Hepatocyte (in vitro differentiated cells): ENCODE results near the gene EFNA2. TPM values are rescaled to one million over a fixed set of nuclear protein-coding genes. Genes with fewer than 3 reads are reported as not detected.
"Not testable (repeated sequence)": the region's sequence is repeated elsewhere in the genome, so short reads cannot be mapped to it uniquely, and the experiment has no call there.

Source experiments
- DNase-seq: peaks from one replicate; pipeline ENCODE4 v3.0.0-alpha.2; 2016; ENCODE audit warnings: low spot score
- H2AFZ ChIP-seq: fragments of 200-600 bp; sonication (generic); 2 replicates; pipeline ENCODE4 v1.6.0; 2016; ENCODE audit warnings: antibody characterized with exemption, mild to moderate bottlenecking
- H3K27ac ChIP-seq: fragments of 200-600 bp; sonication (generic); 2 replicates; pipeline ENCODE4 v1.5.1; 2016; ENCODE audit warnings: mild to moderate bottlenecking
- H3K27me3 ChIP-seq: fragments of 200-600 bp; sonication (generic); 2 replicates; pipeline ENCODE4 v1.6.1; 2016
- H3K36me3 ChIP-seq: fragments of 200-600 bp; sonication (generic); replicated peaks from 2 replicates; pipeline ENCODE4 v1.5.1; 2016; ENCODE audit warnings: low read depth; ENCODE audit not compliant: insufficient read depth
- H3K4me1 ChIP-seq: fragments of 200-600 bp; sonication (generic); 2 replicates; pipeline ENCODE4 v1.5.1; 2016; ENCODE audit warnings: mild to moderate bottlenecking, moderate library complexity; ENCODE audit not compliant: insufficient read depth
- H3K4me2 ChIP-seq: fragments of 200-600 bp; sonication (generic); 2 replicates; pipeline ENCODE4 v1.6.0; 2016
- H3K4me3 ChIP-seq: fragments of 200-600 bp; sonication (generic); 2 replicates; pipeline ENCODE4 v1.5.1; 2016; ENCODE audit warnings: mild to moderate bottlenecking
- H3K79me2 ChIP-seq: fragments of 200-600 bp; sonication (generic); 2 replicates; pipeline ENCODE4 v1.6.0; 2017; ENCODE audit warnings: mild to moderate bottlenecking
- H3K9me2 ChIP-seq: fragments of 200-600 bp; sonication (generic); replicated peaks from 2 replicates; pipeline ENCODE4 v1.6.0; 2017; ENCODE audit warnings: mild to moderate bottlenecking; ENCODE audit not compliant: insufficient read depth
- H3K9me3 ChIP-seq: fragments of 200-600 bp; sonication (generic); 2 replicates; pipeline ENCODE4 v1.5.1; 2016; ENCODE audit warnings: low read depth, mild to moderate bottlenecking
- H4K20me1 ChIP-seq: fragments of 200-600 bp; sonication (generic); 2 replicates; pipeline ENCODE4 v1.6.0; 2016; ENCODE audit warnings: mild to moderate bottlenecking; ENCODE audit not compliant: insufficient read depth, poor library complexity, severe bottlenecking
- CTCF ChIP-seq: fragments of 200-600 bp; sonication (generic); IDR thresholded peaks from 2 replicates; pipeline ENCODE4 v1.5.1; 2016; ENCODE audit warnings: antibody characterized with exemption, mild to moderate bottlenecking; ENCODE audit not compliant: poor library complexity
- EZH2 ChIP-seq: fragments of 200-600 bp; sonication (generic); IDR thresholded peaks from 2 replicates; pipeline ENCODE4 v1.6.1; 2016; ENCODE audit warnings: antibody characterized with exemption, mild to moderate bottlenecking, borderline replicate concordance
- EZH2phosphoT487 ChIP-seq: fragments of 200-600 bp; sonication (generic); IDR thresholded peaks from one replicate; pipeline ENCODE4 v1.6.1; 2018; ENCODE audit warnings: antibody characterized with exemption, mild to moderate bottlenecking, low read depth, moderate library complexity; ENCODE audit not compliant: unreplicated experiment, severe bottlenecking
- WGBS: methylation state at CpG from one replicate; pipeline ENCODE4 v1.1.6; 2016; ENCODE audit warnings: low lambda C conversion rate; ENCODE audit errors: missing lambda C conversion rate; 5-methylcytosine and 5-hydroxymethylcytosine counted together
- polyA plus RNA-seq: library from polyadenylated mRNA; unstranded; fragments of >200 nt; fragmentation: Nextera tagmentation; extraction: Ambion mirVana; gene quantifications from 2 replicates; pipeline ENCODE4 v1.2.1, GENCODE V29; 2016
- total RNA-seq: library from RNA; depleted of rRNA; stranded (reverse); fragments of >200 nt; gene quantifications from 2 replicates; pipeline ENCODE4 v1.2.3, GENCODE V29; 2014

Gene EFNA2
- total and polyA plus RNA-seq, 2 experiments from 2014 or later, result 1.3 to 14.2 TPM

- no peaks in the 10 kb centered on the region for H3K9me2 ChIP-seq
- H3K4me3 ChIP-seq, result no peak overlapping the region
- H3K4me2 ChIP-seq, result no peak overlapping the region
- H3K27me3 ChIP-seq, result no peaks in the 10 kb centered on the region
- 94% methylated on average over 33 of the region's 35 CpGs for WGBS
- H3K9me3 ChIP-seq, result no peaks in the 10 kb centered on the region
- no peaks in the 10 kb centered on the region for H4K20me1 ChIP-seq
- no peak overlapping the region for H3K27ac ChIP-seq
- no peak overlapping the region for H2AFZ ChIP-seq
- TF ChIP-seq CTCF (no peak), EZH2phosphoT487 (no peak), EZH2 (no peak)
- H3K79me2 ChIP-seq, result no peaks in the 10 kb centered on the region
- H3K4me1 ChIP-seq, result peaks cover 5% of the 10 kb centered on the region
- no peaks in the 10 kb centered on the region for H3K36me3 ChIP-seq
- DNase-seq, result no peak
Observed at GRCh38 chr19:1300744-1301490, 15.2 kb downstream of the EFNA2 start.

DNA sequence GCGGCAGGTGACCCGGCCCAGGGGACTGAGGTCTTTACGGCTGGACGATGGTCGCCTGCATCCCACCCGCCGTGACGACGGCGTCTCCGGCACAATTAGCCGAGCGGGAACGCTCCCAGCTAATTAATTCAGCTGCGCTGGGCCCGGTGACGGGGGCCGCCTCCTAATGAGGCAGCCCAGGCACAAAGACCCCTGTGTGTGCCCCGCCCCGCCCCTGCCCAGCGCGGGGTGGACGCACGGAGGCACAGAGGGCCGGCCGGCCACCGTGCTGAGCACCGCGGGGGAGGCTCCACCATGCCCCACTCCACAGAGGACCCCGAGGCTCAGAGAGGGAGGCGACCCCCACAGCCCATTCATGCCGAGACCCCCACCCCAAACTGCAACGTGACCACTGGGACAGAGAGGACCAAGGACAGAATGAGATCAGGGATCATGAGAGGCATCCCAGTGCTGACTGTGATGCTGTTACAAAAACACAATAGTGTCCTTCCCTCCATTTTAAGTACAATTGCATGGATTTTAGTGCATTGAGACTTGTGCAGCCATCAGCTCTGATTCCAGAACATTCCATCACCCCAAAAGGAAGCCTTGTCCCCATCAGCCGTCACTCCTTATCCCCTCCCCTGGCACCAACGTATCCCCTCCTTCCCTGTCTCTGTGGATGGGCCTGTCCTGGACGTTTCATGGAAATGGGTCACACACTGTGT is 17.0 kb downstream of the EFNA2 start:
- WGBS, result 90% methylated on average over 22 of the region's 36 CpGs

DNA sequence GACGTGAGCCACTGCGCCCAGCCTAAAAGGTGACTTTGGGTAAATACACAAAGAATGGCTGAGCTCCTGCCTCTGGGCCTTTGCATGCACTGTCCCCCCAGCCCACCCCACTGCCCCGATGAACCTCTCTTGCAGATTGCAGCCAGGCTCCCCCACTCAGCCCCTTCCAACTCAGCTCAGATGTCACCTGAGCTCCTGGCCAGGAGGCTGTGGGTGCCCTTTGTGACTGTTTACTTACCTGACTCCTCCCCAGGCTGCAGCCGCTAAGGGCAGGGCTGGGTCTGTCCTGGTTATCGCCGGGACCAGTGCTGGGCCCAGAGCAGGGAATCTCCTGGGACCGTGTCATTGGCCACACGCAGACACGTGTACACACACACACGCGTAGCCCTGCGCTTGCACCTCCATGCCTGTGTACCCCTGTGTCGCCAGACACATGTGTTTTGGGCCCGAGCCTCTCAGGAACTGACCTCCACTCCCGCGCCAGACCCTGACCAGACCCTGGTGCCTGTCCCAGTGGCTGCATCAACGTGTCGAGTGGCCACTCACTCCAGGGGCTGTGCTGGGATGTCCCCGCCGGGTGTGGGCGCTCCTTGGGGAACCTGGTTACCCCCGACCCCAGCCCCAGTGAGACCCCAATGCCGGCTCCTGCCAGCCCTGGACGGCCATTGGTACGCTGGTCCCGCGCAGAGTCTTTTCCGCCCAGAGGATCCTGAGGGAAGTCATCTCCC is 18.7 kb downstream of the EFNA2 start:
- no peak for TF ChIP-seq CTCF
- TF ChIP-seq EZH2phosphoT487, result no peak
- Histone ChIP-seq H3K4me2 (peak overlapping the region; percentile 44), H3K27ac (peak overlapping the region; percentile 88), H3K36me3 (no peaks in the 10 kb centered on the region), H4K20me1 (no peaks in the 10 kb centered on the region), H3K9me2 (no peaks in the 10 kb centered on the region), H3K9me3 (no peaks in the 10 kb centered on the region), H3K4me3 (no peak overlapping the region), H3K79me2 (no peaks in the 10 kb centered on the region), H3K27me3 (no peaks in the 10 kb centered on the region), H2AFZ (no peak overlapping the region), H3K4me1 (peaks cover 5% of the 10 kb centered on the region)
- 79% methylated on average over 27 of the region's 28 CpGs for WGBS
- DNase-seq, result peak; percentile 83

More for the DNA sequence above, 17.0 kb downstream of the EFNA2 start:
- TF ChIP-seq EZH2phosphoT487 (no peak), CTCF (no peak), EZH2 (no peak)
- Histone ChIP-seq H3K79me2 (no peaks in the 10 kb centered on the region), H3K4me2 (no peak overlapping the region), H3K9me3 (no peaks in the 10 kb centered on the region), H4K20me1 (no peaks in the 10 kb centered on the region), H3K36me3 (no peaks in the 10 kb centered on the region), H3K9me2 (no peaks in the 10 kb centered on the region), H3K4me1 (peaks cover 5% of the 10 kb centered on the region), H3K27me3 (no peaks in the 10 kb centered on the region), H3K4me3 (no peak overlapping the region), H2AFZ (no peak overlapping the region), H3K27ac (no peak overlapping the region)
- no peak for DNase-seq

GRCh38 chr19:1305354-1305753 is 19.7 kb downstream of the EFNA2 start:
- 95% methylated on average over 9 of the region's 9 CpGs for WGBS
- not testable (repeated sequence) for H3K27ac ChIP-seq, H3K4me1 ChIP-seq, H3K4me3 ChIP-seq, H3K27me3 ChIP-seq, DNase-seq, H3K9me3 ChIP-seq, H3K4me2 ChIP-seq, H2AFZ ChIP-seq, H3K36me3 ChIP-seq, H3K9me2 ChIP-seq, H3K79me2 ChIP-seq, H4K20me1 ChIP-seq
